Smooth muscle cell (in vitro differentiated cells): ENCODE measurements around the gene CD109. TPM values are rescaled to one million over a fixed set of nuclear protein-coding genes. Genes with fewer than 3 reads are reported as not detected.
"Not testable (repeated sequence)": the region's sequence is repeated elsewhere in the genome, so short reads cannot be mapped to it uniquely, and the experiment has no call there.

Experiments used
- DNase-seq: peaks from one replicate; lab custom pipeline; 2025; ENCODE audit not compliant: unreplicated experiment; lab: John Stamatoyannopoulos, UW
- H2AFZ ChIP-seq: fragments of 200-600 bp; sonication (generic); 2 replicates; pipeline ENCODE4 v1.6.0; 2016; ENCODE audit warnings: antibody characterized with exemption, low read depth, mild to moderate bottlenecking
- H3F3A ChIP-seq: fragments of 200-600 bp; sonication (generic); 2 replicates; pipeline ENCODE4 v1.6.0; 2017; ENCODE audit warnings: antibody characterized with exemption, low read depth
- H3K27ac ChIP-seq: fragments of 200-600 bp; sonication (generic); 2 replicates; pipeline ENCODE4 v1.5.1; 2016; ENCODE audit warnings: low read depth, mild to moderate bottlenecking
- H3K27me3 ChIP-seq: fragments of 200-600 bp; sonication (generic); 2 replicates; pipeline ENCODE4 v1.6.1; 2016; ENCODE audit warnings: low read depth, mild to moderate bottlenecking
- H3K36me3 ChIP-seq: fragments of 200-600 bp; sonication (generic); 2 replicates; pipeline ENCODE4 v1.5.1; 2016; ENCODE audit warnings: low read depth
- H3K4me1 ChIP-seq: fragments of 200-600 bp; sonication (generic); 2 replicates; pipeline ENCODE4 v1.5.1; 2016; ENCODE audit warnings: low read depth
- H3K4me2 ChIP-seq: fragments of 200-600 bp; sonication (generic); 2 replicates; pipeline ENCODE4 v1.6.0; 2016; ENCODE audit warnings: mild to moderate bottlenecking
- H3K4me3 ChIP-seq: fragments of 200-600 bp; sonication (generic); 2 replicates; pipeline ENCODE4 v1.5.1; 2016; ENCODE audit warnings: mild to moderate bottlenecking
- H3K79me2 ChIP-seq: fragments of 200-600 bp; sonication (generic); 2 replicates; pipeline ENCODE4 v1.6.0; 2016; ENCODE audit warnings: low read depth, mild to moderate bottlenecking
- H3K9ac ChIP-seq: fragments of 200-600 bp; sonication (generic); 2 replicates; pipeline ENCODE4 v1.6.0; 2016; ENCODE audit warnings: low read depth
- H3K9me3 ChIP-seq: fragments of 200-600 bp; sonication (generic); replicated peaks from 2 replicates; pipeline ENCODE4 v1.5.1; 2016; ENCODE audit warnings: low read depth
- H4K20me1 ChIP-seq: fragments of 200-600 bp; sonication (generic); 2 replicates; pipeline ENCODE4 v1.6.0; 2016; ENCODE audit warnings: low read depth
- WGBS: methylation state at CpG from one replicate; pipeline ENCODE4 v1.1.7; 2016; ENCODE audit warnings: low lambda C conversion rate; 5-methylcytosine and 5-hydroxymethylcytosine counted together
- polyA plus RNA-seq: library from polyadenylated mRNA; unstranded; fragments of >200 nt; fragmentation: Nextera tagmentation; extraction: Ambion mirVana; gene quantifications from 2 replicates; pipeline ENCODE4 v1.2.1, GENCODE V29; 2016
- total RNA-seq: library from RNA; depleted of rRNA; stranded (reverse); fragments of >200 nt; gene quantifications from 2 replicates; pipeline ENCODE4 v1.2.3, GENCODE V29; 2014
- TF ChIP-seq, protein P1 (sequence below): fragments of 200-600 bp; sonication (generic); IDR thresholded peaks from 2 replicates; pipeline ENCODE4 v1.5.1; 2017; ENCODE audit warnings: borderline replicate concordance, mild to moderate bottlenecking, antibody characterized with exemption; ENCODE audit not compliant: insufficient read depth, poor library complexity, severe bottlenecking

CD109 gene
- total and polyA plus RNA-seq, 2 experiments from 2014 or later, result 7.7 to 28.0 TPM

GRCh38 chr6:73713426-73714147, 17.6 kb downstream of the CD109 start:
- no peaks in the 10 kb centered on the region for H3K4me1 ChIP-seq
- H3K4me2 ChIP-seq, result no peak overlapping the region
- H3K9ac ChIP-seq, result no peak overlapping the region
- TF ChIP-seq, protein P1, sequence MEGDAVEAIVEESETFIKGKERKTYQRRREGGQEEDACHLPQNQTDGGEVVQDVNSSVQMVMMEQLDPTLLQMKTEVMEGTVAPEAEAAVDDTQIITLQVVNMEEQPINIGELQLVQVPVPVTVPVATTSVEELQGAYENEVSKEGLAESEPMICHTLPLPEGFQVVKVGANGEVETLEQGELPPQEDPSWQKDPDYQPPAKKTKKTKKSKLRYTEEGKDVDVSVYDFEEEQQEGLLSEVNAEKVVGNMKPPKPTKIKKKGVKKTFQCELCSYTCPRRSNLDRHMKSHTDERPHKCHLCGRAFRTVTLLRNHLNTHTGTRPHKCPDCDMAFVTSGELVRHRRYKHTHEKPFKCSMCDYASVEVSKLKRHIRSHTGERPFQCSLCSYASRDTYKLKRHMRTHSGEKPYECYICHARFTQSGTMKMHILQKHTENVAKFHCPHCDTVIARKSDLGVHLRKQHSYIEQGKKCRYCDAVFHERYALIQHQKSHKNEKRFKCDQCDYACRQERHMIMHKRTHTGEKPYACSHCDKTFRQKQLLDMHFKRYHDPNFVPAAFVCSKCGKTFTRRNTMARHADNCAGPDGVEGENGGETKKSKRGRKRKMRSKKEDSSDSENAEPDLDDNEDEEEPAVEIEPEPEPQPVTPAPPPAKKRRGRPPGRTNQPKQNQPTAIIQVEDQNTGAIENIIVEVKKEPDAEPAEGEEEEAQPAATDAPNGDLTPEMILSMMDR, result no peak
- DNase-seq, result no peak
- H3K4me3 ChIP-seq, result no peak overlapping the region
- H3K36me3 ChIP-seq, result no peaks in the 10 kb centered on the region
- H3K27ac ChIP-seq, result no peak overlapping the region
- no peaks in the 10 kb centered on the region for H3F3A ChIP-seq
- H3K9me3 ChIP-seq, result no peaks in the 10 kb centered on the region
- 70% methylated on average over 8 of the region's 8 CpGs for WGBS
- no peaks in the 10 kb centered on the region for H4K20me1 ChIP-seq
- H3K27me3 ChIP-seq, result no peaks in the 10 kb centered on the region
- H2AFZ ChIP-seq, result no peak overlapping the region
- no peaks in the 10 kb centered on the region for H3K79me2 ChIP-seq

- not testable (repeated sequence) for H3F3A ChIP-seq, H3K9me3 ChIP-seq, H3K4me1 ChIP-seq, H3K27me3 ChIP-seq, H4K20me1 ChIP-seq, DNase-seq, H3K9ac ChIP-seq, H3K36me3 ChIP-seq, H3K79me2 ChIP-seq, H3K4me2 ChIP-seq, H2AFZ ChIP-seq, H3K4me3 ChIP-seq
- peak overlapping the region; percentile 18 for H3K27ac ChIP-seq
- 49% methylated on average over 5 of the region's 5 CpGs for WGBS
Observed at GRCh38 chr6:73715111-73715508, 19.1 kb downstream of the CD109 start.

- Histone ChIP-seq H3K9me3 (no peaks in the 10 kb centered on the region), H3F3A (no peaks in the 10 kb centered on the region), H3K27me3 (no peaks in the 10 kb centered on the region), H3K79me2 (no peaks in the 10 kb centered on the region), H3K4me2 (no peak overlapping the region), H3K9ac (no peak overlapping the region), H2AFZ (no peak overlapping the region), H3K4me1 (peaks cover 5% of the 10 kb centered on the region), H3K4me3 (no peak overlapping the region), H4K20me1 (no peaks in the 10 kb centered on the region), H3K36me3 (no peaks in the 10 kb centered on the region), H3K27ac (no peak overlapping the region)
- WGBS, result 95% methylated on average over 2 of the region's 2 CpGs
- no peak for DNase-seq
- TF ChIP-seq, protein P1, result no peak
Observed at GRCh38 chr6:73719046-73719445, 23.0 kb downstream of the CD109 start.

DNA sequence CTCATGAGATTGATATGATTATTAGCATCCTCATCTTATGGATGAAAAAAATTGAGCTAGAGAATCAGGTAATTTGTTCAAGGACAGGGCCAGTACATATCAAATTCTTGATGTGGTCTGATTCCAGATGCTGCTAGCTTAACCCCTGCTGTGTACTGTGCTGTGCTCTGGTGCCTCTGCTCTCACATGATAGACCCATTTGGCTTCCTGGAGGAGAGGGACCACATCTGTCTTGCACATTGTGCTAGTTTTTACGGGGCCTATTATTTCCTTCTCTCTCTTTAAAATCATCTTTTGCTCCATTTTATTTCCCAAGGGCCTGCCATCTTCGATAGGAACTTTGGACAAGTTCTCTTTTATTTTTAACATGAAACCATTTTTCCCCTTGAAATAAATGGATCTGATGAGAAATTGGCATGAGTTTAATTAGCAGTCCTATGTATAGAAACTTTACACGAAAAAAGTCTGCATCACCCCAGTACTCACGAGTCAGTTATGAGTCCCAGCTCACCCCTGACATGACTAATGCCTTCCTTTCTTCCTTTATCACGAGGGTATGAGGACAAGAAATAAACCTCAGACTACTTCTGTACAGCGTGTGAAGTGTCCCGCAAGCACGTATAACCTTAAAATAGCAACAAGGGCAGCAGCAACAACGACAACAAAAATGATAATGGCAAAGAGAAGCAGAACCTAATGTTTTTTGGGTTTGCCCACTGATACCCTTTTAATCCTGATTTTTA, 26.5 kb downstream of the CD109 start:
- H3K79me2 ChIP-seq, result no peaks in the 10 kb centered on the region
- peak overlapping the region; percentile 80 for H3K9ac ChIP-seq
- peak overlapping the region; percentile 45 for H3K4me2 ChIP-seq
- H3K27ac ChIP-seq, result peak overlapping the region; percentile 91
- peaks cover 5% of the 10 kb centered on the region for H3K4me1 ChIP-seq
- no peaks in the 10 kb centered on the region for H4K20me1 ChIP-seq
- TF ChIP-seq, protein P1, result no peak
- H3K36me3 ChIP-seq, result no peaks in the 10 kb centered on the region
- no peaks in the 10 kb centered on the region for H3K9me3 ChIP-seq
- H2AFZ ChIP-seq, result no peak overlapping the region
- no peaks in the 10 kb centered on the region for H3F3A ChIP-seq
- H3K27me3 ChIP-seq, result no peaks in the 10 kb centered on the region
- H3K4me3 ChIP-seq, result no peak overlapping the region
- WGBS, result 32% methylated on average over 9 of the region's 9 CpGs
- DNase-seq, result no peak

- peak overlapping the region; percentile 91 for H3K27ac ChIP-seq
- not testable (repeated sequence) for H2AFZ ChIP-seq, H3K36me3 ChIP-seq, H3K79me2 ChIP-seq, DNase-seq, H3K9me3 ChIP-seq, H3F3A ChIP-seq, H3K4me3 ChIP-seq, H3K4me1 ChIP-seq, H4K20me1 ChIP-seq, H3K27me3 ChIP-seq
- peak overlapping the region; percentile 68 for H3K9ac ChIP-seq
- H3K4me2 ChIP-seq, result peak overlapping the region; percentile 45
- WGBS, result 68% methylated on average over 2 of the region's 2 CpGs
Observed at GRCh38 chr6:73723480-73723879, 27.5 kb downstream of the CD109 start.
